Inferior parietal cortex (tissue), 1 donor: Measurements from ENCODE around the gene GPRIN2.
"Not testable (repeated sequence)": the region's sequence is repeated elsewhere in the genome, so short reads cannot be mapped to it uniquely, and the experiment has no call there.

Source experiments
- DNase-seq: peaks from one replicate; pipeline ENCODE4 v3.0.0-alpha.2; 2016; ENCODE audit errors: extremely low spot score

GPRIN2 gene

DNA sequence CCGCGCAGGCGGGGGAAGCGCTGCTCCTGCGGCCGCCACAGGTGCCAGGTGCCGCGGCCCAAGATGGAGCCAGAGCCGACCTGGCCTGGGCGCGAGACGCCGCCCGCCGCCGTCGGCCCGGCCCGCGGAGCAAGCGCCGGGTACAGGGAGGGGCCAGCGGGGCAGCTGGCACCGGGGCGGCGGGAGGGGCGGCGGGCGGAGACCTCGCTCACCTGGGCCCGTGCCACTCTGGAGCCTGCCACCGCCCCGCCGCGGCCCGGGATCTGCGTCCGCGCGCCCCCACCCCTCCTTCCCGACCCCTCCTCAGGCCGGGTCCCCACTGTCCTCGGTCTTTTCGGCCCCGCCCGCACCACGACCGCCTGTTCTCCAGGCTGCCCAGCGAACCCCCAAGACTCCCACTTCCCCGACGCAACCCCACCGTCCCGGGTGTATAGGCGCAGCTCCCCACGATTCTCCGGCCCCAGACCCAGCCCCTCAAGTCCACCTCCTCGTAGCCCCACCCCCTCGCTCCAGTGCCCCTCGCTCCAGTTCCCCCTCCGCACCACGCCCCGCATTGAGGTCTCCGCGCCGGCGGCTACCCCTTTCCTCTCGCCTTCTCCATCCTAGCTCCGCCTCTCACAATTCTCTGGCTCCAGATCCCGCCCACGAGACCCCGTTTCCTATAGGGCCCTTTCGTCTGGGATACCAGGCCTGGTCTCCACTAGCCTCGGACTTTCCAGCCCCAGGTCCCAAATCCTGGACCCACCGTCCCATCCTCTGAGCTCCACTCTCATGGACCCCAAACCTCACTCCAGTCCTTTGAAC is at the start of gene GPRIN2:
GPRIN2 (minus strand) TSS at position 144 of the 804 bp plus-strand sequence. CDS start 5,922 bp downstream, outside the sequence.
- no peak for DNase-seq

DNA sequence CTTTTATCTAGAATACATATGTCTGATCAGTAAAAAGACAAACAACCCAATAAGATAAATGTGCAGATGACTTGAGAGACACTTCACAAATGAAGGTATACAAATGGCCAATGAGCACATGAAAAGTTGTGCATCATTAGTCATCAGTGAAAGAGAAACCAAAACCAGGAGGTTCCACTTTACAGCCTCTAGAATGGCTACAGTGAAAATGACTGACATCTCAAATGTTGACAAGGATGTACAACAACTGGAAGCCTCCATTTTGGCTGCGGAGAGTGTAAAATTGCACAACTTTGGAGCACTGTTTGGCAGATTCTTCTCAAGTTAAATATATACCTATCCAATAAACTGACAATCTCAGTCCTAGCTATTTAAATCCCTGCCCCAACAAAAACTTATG is 44.1 kb upstream of the GPRIN2 start:
- not testable (repeated sequence) for DNase-seq

DNA sequence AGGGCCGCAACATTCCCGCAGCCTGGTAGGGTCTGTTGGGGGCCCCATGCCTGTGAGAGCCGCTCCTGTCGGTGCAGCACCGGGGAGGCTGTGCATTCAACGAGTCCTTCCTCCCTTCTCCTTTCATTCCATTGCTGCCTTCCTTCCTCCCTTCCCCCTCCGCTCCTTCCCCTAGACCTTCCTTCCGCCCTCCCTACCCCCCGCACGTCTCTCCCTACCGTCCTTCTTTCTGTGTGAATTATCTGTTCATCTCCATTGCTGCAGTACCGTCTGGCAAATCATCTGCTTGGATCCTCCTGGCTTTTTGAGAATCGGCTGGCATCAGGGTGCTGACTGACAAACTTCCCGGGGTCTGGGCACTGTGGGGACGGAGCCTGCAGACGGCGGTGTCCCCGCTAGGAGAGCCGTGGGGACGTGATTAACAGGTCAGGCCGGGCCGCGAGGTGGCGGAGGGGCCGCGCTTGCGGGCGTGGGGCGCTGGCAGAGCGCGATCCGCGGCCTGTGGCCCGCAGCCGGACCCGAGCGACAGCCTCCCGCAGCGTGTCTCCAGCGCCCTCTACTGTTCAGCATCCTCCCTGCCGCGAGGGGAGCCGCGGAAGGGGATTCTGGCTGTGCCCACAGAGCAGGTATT is 41.3 kb upstream of the GPRIN2 start:
- not testable (repeated sequence) for DNase-seq

DNA sequence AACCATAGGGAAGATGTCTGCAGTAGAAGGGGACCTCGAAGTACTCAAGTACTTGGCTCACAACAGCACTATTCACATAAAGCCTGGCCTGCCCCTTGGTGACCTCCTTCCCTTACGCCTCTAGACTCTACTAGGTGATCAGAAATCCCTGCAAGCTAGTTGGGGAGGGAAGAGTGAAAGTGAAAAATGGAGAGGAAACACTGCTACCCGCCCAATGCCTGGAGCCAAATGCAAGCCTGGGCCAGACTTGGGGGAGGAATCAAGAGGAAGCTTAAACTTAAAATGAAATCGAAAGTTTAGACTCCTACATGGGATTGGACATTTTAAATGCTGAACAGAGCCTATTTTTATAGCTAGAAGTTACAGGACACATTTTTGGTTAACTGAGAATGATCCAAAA is 40.1 kb upstream of the GPRIN2 start:
- DNase-seq = not testable (repeated sequence)

DNA sequence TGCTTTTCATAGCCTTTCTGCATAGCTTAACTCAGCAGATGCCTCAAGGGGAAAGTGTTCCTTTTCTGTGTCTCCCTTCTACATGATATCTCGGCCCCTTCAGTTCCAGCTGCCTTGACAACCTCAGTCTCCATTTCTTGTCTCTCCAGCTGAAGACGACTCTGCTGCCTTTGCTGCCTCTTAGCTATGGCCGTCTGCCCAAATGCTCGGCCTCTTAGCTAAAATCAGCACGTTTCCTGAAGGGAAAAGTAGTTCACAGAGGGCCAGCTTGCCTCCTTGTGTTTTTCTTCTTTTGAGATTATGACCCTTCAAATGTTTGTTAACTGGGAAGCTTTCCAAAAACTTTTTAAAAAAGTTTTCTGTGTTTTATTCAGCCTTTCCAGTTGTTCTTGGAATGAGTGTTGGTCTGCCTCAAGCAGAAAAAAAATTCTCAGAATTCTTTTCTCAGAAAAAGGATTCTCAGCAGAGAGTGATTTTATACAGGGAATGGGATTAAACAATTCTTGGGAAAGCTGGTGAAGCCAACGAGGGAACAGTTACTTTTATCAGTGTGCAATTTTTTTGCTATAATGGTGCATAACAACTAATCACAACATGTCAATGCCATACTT is 38.1 kb upstream of the GPRIN2 start:
- DNase-seq = not testable (repeated sequence)

DNA sequence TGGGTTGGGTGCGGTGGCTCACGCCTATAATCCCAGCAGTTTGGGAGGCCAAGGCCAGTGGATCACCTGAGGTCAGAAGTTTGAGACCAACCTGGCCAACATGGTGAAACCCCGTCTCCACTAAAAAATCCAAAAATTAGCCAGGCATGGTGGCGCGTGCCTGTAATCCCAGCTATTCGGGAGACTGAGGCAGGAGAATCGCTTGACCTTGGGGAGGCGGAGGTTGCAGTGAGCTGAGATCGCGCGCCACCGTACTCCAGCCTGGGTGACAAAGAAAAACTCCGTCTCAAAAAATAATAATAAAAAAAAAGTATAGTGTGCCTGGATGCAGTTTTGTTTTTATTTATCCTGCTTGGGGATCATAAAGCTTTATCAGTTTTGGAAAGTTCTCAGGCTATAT is 36.8 kb upstream of the GPRIN2 start:
- not testable (repeated sequence) for DNase-seq

DNA sequence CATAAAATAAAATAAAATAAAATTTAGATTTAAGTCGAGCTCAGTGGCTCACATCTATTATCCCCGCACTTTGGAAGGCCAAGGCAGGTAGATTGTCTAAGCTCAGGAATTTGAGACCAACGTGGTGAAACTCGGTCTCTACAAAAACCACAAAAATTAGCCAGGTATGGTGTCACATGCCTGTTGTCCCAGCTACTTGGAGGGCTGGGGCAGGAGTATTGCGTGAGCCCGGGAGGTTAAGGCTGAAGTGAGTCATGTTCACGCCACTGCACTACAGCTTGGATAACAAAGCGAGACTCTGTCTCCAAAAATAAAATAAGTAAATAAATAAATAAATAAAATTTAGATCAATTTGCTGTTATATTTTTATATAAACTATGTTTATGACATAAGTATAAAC is 34.6 kb upstream of the GPRIN2 start:
- DNase-seq = not testable (repeated sequence)

DNA sequence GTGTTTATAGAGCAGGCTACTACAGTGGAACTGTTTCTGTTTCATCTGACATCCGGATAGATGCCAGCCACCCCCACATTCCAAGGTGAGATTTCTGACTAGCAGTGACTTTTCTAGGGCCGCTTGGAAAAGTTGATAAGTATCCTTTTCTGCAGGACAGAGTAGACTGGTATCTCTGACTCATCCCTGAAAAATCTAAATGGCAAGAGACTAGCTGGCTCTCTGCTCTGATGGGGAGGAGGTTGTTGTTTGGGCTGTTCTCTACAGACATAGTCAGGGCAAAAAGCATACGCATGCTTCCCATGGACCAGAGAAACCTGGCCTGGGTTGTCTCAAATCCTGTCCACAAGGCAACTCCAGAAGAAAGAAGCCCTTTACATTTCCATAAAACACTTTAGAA is 33.1 kb upstream of the GPRIN2 start:
- not testable (repeated sequence) for DNase-seq

DNA sequence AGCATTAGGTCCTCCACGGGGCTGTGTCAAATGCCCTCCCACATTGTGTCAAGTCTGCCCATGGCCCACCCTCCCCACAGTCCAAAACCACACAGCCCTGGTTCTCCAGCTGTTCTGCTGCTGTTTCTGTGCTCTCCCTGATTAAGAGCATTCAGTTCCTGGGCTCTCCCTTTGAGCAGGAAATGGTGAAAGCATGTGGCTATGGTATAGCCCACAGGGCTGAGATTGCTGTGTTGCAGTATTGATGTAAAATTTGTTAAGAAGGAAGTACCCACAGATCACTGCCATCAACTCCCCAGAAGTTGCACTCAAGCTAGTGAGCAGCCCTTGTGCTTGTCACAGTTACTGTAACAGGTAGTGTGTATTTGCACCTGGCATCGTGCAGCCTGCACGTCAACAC is 31.8 kb upstream of the GPRIN2 start:
- DNase-seq = not testable (repeated sequence)

DNA sequence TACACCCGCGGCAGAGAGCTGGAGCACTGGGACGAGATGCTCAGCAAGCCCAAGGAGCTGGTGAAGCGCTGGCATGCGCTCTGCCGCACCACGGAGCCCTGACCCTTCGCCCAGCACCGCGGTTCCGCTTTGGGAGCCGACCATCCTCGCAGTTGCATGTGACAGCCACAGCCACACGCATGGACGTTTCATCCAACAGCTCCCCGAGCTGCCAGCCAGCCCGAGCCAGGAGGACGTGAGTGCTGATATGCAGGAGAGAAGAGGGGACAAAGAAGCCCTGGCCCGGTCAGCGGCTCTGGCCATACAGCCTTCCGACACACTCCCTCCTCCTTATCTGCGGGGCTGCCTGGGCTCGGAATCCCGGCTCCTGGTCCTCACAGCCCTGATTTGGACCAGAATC is 31.1 kb upstream of the GPRIN2 start:
- not testable (repeated sequence) for DNase-seq

DNA sequence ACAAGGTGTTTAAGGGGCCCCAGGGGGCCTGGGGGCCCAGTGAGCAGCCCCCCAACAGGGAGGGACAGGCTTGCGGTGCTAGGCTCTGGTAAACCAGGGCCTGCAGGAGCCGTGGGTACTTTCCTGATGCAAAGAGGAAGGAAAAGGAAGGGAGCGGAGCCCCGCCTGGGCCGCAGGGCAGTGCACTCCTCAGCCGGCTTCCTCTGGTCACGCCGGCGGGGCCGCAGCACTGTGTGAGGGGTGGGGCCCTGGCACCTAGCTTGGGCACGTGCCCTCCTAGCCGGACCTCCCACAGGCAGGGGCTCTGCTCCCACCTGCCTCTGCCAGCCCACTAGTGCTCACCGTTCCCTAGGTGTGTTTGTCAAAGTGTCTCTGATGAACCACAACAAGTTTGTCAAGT is 28.8 kb upstream of the GPRIN2 start:
- DNase-seq = not testable (repeated sequence)

DNA sequence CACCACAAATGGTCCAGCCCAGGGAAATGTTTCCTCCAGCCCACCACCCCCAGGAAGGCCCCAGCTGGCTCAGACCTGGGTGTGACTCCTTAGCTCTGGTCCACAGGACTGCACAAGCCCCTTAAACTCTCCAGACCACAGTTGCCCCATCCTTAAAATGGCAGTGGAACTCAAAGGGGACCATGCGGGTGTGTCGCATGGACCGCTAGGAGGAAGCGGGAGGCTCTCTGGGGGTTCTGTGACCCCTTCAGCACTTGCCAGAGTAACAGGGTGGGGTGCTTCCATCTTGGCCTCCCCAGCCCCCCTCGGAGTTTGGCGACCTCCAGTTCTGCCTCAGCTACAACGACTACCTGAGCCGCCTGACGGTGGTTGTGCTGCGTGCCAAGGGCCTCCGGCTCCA is 27.7 kb upstream of the GPRIN2 start:
- DNase-seq = not testable (repeated sequence)

DNA sequence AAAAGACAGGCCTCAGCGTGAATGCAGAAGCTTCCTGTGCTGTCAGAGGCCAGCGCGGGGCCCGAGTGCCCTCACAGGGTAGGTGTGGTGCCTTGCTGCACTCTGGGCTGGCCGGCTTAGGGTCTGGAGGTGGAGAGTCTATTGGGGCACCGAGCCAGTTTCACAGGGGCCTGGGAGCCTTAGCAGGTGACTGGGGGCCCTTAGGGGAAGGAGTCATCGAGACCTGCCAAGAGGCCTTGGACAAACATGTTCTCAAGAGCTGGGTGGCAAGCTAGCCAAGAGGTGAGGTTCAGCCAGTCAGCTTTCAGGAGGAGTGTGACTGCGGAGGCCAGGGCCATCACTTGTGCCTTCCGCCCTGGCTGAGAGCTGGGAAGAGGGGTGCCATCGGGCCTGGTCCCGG is 26.1 kb upstream of the GPRIN2 start:
- not testable (repeated sequence) for DNase-seq

DNA sequence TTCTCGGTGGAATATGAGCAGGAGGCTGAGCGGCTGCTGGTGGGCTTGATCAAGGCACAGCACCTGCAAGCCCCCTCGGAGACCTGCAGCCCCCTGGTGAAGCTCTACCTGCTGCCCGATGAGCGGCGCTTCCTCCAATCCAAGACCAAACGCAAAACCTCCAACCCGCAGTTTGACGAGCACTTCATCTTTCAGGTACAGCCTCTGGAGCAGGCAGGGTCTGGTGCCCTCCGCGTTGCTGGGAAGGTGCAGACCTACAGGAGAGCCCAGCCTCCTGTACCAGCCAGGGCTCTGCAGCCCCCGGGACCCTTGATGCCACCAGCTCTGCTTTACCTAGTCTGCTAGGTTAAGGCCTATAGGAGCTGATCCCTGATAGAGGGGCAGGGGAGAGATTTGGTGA is 25.5 kb upstream of the GPRIN2 start:
- DNase-seq = not testable (repeated sequence)

DNA sequence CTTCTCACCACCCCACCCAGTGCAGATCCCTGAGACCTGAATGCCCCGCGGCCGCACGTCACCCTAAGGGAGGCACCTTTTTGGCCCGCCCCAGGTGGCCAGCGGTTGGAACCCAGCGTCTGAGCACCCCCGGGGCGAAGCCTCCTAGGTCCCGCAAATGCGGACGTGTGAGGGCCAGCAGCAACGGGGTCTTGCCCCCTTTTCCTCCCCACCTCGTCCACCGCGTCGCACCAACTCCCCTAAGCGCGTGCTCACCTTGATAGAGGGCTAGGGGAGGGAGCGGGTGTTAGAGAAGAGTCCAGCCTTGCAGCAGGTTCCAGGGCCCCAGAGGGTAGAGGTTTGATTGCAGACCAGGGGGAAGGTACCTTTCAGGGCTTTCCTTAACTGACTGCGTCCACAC is 22.9 kb upstream of the GPRIN2 start:
- not testable (repeated sequence) for DNase-seq

DNA sequence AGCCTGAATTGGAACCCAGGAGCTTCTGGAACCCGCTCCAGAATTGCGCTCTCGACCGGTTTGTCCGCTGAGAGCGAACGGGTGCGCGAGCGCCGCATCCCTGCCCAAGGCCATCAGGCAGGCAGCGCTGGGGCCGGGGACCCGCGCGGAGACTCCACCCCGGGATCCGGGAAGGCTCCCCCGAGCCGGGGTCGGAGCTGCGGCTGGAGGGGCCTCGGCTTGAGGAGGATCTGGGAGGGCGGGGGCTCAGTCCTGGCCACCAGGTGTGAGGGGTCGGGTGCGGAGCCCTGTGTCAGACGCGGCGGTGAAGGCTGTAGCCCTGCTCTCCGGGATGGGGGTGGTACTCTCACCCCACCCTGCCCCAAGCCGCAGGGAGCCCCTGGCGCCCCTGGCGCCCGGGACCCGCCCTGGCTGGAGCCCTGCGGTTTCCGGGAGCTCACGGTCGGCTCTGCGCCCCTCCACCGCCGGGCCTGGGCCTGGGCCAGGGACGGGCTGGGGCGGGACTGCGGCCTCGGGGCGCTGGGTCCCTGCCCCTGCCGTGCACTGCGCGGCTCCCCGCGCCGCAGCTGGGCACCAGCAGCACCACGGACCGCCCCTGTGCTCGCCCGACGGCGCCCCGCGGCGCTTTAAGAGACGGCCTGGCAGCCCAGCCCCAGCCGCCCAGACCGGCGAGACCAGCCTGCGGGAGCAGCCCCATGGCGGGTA is 22.2 kb upstream of the GPRIN2 start, which contains the start of gene SYT15:
SYT15 (plus strand) TSS at position 655 of the 705 bp plus-strand sequence; CDS start at position 696, 41 bp downstream.
- not testable (repeated sequence) for DNase-seq

DNA sequence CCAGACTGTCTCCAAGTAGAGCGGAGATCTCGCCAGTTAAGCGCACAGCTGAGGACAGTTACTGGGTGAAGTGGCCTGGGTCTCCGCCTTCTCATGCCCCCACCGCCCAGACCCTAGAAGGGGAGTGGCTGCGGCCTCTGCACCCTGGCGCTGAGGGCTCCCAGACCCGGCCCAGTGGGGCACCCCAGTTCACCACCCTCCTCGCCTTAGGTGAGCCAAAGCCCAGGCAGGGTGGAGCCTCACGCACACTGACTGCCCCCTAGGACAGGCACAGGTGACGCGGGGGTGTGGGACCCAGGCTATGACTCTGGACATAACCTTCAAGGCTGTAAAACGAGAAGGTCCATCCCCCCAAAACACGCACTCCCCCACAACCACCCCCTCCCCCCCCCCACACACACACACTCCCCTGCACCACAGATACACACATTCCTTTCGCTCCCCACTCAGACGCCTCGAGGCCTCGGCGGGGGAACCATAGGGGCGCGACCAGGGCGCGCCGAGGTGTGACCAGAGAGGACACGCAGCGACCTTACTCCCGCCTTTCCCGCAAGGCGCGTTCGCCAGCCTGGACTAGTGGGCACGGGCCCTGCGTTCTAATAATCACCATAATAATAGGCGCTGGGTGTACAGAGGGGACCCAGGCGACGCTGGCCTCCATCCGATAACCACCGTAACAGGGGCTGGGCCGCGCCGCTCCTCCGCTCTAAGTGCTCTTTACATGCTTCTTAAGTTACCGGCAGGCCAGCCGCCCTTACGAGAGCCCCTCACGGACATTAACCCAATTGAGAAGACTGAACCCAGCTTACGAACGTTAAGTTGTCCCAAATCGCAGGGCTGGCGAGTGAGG is 21.4 kb upstream of the GPRIN2 start:
- not testable (repeated sequence) for DNase-seq

DNA sequence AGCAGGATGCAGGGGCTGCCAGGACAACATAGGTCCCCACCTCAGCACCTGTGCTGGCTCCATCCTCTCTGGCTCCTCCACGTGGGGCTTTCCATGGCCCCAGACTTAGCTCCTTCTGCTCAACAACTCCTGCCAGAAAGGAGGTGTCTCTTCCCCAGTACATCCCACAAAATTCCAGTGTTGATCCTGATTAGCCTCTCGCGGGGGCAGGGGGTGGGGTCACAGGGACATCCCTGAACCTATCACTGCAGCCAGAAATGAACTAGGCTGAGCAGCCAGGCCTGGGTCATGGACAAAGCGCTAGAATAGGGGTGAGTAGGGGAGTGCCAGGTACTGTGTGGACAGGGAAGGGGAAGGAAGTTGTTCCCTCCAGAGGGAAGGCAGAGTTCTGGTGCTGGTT is 17.4 kb upstream of the GPRIN2 start:
- DNase-seq = not testable (repeated sequence)

DNA sequence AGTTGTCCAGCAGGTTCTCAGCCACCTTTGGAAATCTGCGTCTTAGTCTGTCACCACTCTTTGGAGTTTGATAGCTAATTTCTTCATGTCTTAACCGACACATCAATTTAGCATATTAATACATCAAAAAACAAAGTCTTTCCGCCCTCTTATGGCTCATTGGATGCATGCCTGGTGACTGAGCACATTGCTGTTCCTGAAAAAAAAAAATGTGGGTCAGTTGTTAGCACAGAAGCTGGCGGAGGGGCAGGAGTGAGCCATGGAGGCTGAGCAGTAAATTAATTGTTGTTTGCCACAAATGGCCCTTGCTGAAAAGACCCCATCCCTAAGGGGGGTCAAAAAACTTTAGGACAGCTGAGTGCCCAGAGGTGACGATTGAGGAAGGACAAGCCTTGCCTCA is 16.9 kb upstream of the GPRIN2 start:
- not testable (repeated sequence) for DNase-seq

DNA sequence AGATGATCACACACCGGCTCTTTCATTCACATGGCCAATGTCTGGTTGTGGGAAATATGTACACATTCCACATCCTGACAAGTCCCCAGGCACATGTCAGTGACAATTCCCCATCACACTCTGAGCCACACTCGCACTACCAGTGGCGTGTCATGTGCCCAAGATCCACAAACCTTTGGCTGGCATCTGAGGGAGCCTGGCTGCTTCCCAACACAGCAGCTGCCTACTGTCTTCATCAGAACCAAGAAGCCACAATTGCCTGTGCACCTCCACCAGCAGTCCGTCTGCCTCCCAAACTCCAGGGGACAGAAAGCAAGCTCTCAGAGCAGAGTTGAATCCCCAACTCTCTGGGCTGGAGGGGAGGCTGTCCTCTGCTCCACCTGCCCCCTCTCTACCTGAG is 16.3 kb upstream of the GPRIN2 start:
- DNase-seq = not testable (repeated sequence)

DNA sequence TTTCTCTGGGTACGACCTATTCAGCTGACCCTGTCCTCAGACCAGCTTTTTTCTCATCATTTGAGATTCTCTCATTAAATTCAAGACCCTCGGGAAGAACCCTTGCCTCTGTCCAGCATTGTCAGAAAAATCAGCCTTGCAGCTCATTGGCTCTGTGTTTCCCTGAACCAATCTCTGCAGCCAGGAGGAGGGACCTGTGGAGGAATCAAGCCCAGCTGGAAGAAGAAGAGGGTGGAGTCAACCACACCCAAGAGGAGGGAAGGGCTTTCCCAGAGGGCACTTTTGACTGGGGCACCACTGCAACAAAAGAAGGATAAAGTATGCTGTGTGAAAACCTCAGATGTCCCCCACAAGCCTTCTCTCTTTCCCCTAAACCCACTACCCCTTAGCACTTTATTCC is 14.2 kb upstream of the GPRIN2 start:
- DNase-seq = not testable (repeated sequence)
